Mesenteric fat pad (tissue), 1 donor: ENCODE measurements around the gene ZBTB4. TPM values are rescaled to one million over a fixed set of nuclear protein-coding genes. Genes with fewer than 3 reads are reported as not detected.
"Not testable (repeated sequence)": the region's sequence is repeated elsewhere in the genome, so short reads cannot be mapped to it uniquely, and the experiment has no call there.

Experiments used
- DNase-seq: peaks from one replicate; pipeline ENCODE4 v3.0.0-alpha.2; 2020; ENCODE audit warnings: low spot score
- total RNA-seq: library from RNA; stranded (reverse); fragmentation: NEBNext Ultra II Directional; extraction: Animal tissue kit (Norgen Biotek cat#: 25700); gene quantifications from one replicate; pipeline ENCODE4 v1.2.1, GENCODE V29; 2021
- donor health status: DM: yes; HTN: yes; CAD: no.

The ZBTB4 gene
- total RNA-seq, 1 donor from 2014 or later = 72.5 TPM

- DNase-seq = not testable (repeated sequence)
These were observed 4.7 kb downstream of the ZBTB4 start for GRCh38 chr17:7474767-7475166.

GRCh38 chr17:7471729-7472128 lies 7.7 kb downstream of the ZBTB4 start:
- DNase-seq = no peak

- not testable (repeated sequence) for DNase-seq
These were observed 8.9 kb downstream of the ZBTB4 start for GRCh38 chr17:7470457-7470973.

GRCh38 chr17:7469843-7470242 lies 9.6 kb downstream of the ZBTB4 start:
- DNase-seq = not testable (repeated sequence)

GRCh38 chr17:7468804-7469389 lies 10.5 kb downstream of the ZBTB4 start:
- no peak for DNase-seq

- DNase-seq = no peak
These were observed 11.1 kb downstream of the ZBTB4 start for GRCh38 chr17:7468290-7468689.

- no peak for DNase-seq
These were observed 11.9 kb downstream of the ZBTB4 start for GRCh38 chr17:7467498-7467897.

- DNase-seq = no peak
These were observed 12.6 kb downstream of the ZBTB4 start for GRCh38 chr17:7466639-7467341.

- DNase-seq = no peak
These were observed 13.2 kb downstream of the ZBTB4 start for GRCh38 chr17:7466318-7466638.

GRCh38 chr17:7465597-7466275 lies 13.7 kb downstream of the ZBTB4 start:
- DNase-seq = no peak

GRCh38 chr17:7464081-7464480 lies 15.3 kb downstream of the ZBTB4 start:
- DNase-seq = no peak

GRCh38 chr17:7463372-7463846 lies 16.0 kb downstream of the ZBTB4 start:
- no peak for DNase-seq

- DNase-seq = no peak
These were observed 16.7 kb downstream of the ZBTB4 start for GRCh38 chr17:7462474-7463371.

- DNase-seq = no peak
These were observed 18.4 kb downstream of the ZBTB4 start for GRCh38 chr17:7460850-7461660.

- DNase-seq = no peak
These were observed 19.4 kb downstream of the ZBTB4 start for GRCh38 chr17:7459961-7460545.

- no peak for DNase-seq
These were observed 31.0 kb downstream of the ZBTB4 start for GRCh38 chr17:7448461-7448860.

- no peak for DNase-seq
These were observed 33.8 kb downstream of the ZBTB4 start for GRCh38 chr17:7445619-7445968.

- DNase-seq = no peak
These were observed 34.5 kb downstream of the ZBTB4 start, which contains the start of gene CHRNB1 for GRCh38 chr17:7444682-7445618. CHRNB1 (plus strand) TSS chr17:7445061; CDS start chr17:7445128, 67 bp downstream.
